Measurements from ENCODE around the gene BSPRY. TPM values are rescaled to one million over a fixed set of nuclear protein-coding genes. Genes with fewer than 3 reads are reported as not detected.

BSPRY gene
- total and polyA plus RNA-seq, 2 experiments from 2014 or later: 4.8 to 6.6 TPM

- Histone ChIP-seq H3K79me2 (replicated peaks; ENCODE audit: insufficient read depth) (no peaks in the 10 kb centered on the region), H3K9me2 (ENCODE audit: insufficient read depth) (no peaks in the 10 kb centered on the region), H3K4me1 (ENCODE audit: insufficient read depth) (no peaks in the 10 kb centered on the region), H4K20me1 (replicated peaks; ENCODE audit: insufficient read depth) (peaks cover 4% of the 10 kb centered on the region; the same call in 1 of the 2 replicates), H3K27ac (ENCODE audit: low read depth) (no peak overlapping the region), H3K27me3 (ENCODE audit: insufficient read depth) (no peaks in the 10 kb centered on the region), H3K4me2 (no peak overlapping the region), H3F3A (replicated peaks; ENCODE audit: low read depth) (no peaks in the 10 kb centered on the region), H3K36me3 (ENCODE audit: insufficient read depth) (no peaks in the 10 kb centered on the region), H2AFZ (no peak overlapping the region), H3K4me3 (no peak overlapping the region)
- no peak overlapping the region for H3K27ac Mint-ChIP-seq
- no peaks in the 10 kb centered on the region for H3K36me3 Mint-ChIP-seq (ENCODE audit: low read depth)
- H3K4me1 Mint-ChIP-seq: no peaks in the 10 kb centered on the region
- H3K9me3 Mint-ChIP-seq: no peaks in the 10 kb centered on the region
- no peak for ATAC-seq
- no peak for DNase-seq (ENCODE audit: low spot score)
- H3K27me3 Mint-ChIP-seq (ENCODE audit: insufficient read depth, low read depth, poor library complexity): peaks cover 2% of the 10 kb centered on the region
- H3K4me3 Mint-ChIP-seq: no peak overlapping the region
- TF ChIP-seq REST (IDR thresholded peaks at IDR 0.05; ENCODE audit: unreplicated experiment): no peak
- TF ChIP-seq CREB1 (CRISPR knock-in tag; IDR thresholded peaks at IDR 0.05; ENCODE audit: low read depth): no peak
- TF ChIP-seq ETS1 (IDR thresholded peaks at IDR 0.05): no peak
- no peak for TF ChIP-seq EZH2 (IDR thresholded peaks at IDR 0.05; ENCODE audit: low read depth, unreplicated experiment)
- no peak for TF ChIP-seq ZNF462 (CRISPR knock-in tag; IDR thresholded peaks at IDR 0.05)
- no peak for TF ChIP-seq POLR2AphosphoS5 (IDR thresholded peaks at IDR 0.05; ENCODE audit: low read depth)
Observed at GRCh38 chr9:113315231-113315630, 34.1 kb upstream of the BSPRY start.
